Uterus (tissue), 2 donors: Measurements from ENCODE around the gene RTP1.

Source experiments
- CTCF ChIP-seq, 4 experiments: fragments of 200-600 bp in 2 of 4; fragments of 450-650 bp in 2 of 4; sonication (generic) in 2 of 4; IDR thresholded peaks; one replicate each; pipeline ENCODE4 v1.5.1; 2016 to 2019; ENCODE audit warnings: antibody characterized with exemption in 4 of 4, mild to moderate bottlenecking in 2 of 4, moderate library complexity in 1 of 4
- POLR2A ChIP-seq, 2 donors: fragments of 450-650 bp; IDR thresholded peaks; one replicate each; pipeline ENCODE4 v1.6.1; 2016; ENCODE audit warnings: antibody characterized with exemption in 2 of 2, mild to moderate bottlenecking in 1 of 2, moderate library complexity in 1 of 2

GRCh38 chr3:187166750-187167149, 30.5 kb upstream of the RTP1 start:
- no peak for TF ChIP-seq CTCF (IDR thresholded peaks at IDR 0.05)
- TF ChIP-seq POLR2A (IDR thresholded peaks at IDR 0.05) = no peak
